Stimulated activated CD4-positive, alpha-beta T cell treated with anti-CD3 and anti-CD28 coated beads, Interleukin-12 subunit alpha, Interleukin-12 subunit beta, amount 100 ng/mL, for 24 hours (primary cell): ENCODE data around the gene EFHC1.

ENCODE experiments used
- DNase-seq, 2 experiments: peaks; one replicate each; pipeline ENCODE4 v3.0.0-alpha.2; 2020; ENCODE audit warnings: low read depth in 2 of 2

The EFHC1 gene

GRCh38 chr6:52538252-52538900, 118.2 kb downstream of the EFHC1 start:
- DNase-seq = no peak

- no peak for DNase-seq
Measured at GRCh38 chr6:52538901-52539354, 118.8 kb downstream of the EFHC1 start.

GRCh38 chr6:52539607-52540006, 119.5 kb downstream of the EFHC1 start:
- no peak for DNase-seq

- DNase-seq = no peak
Measured at GRCh38 chr6:52540286-52540902, 120.3 kb downstream of the EFHC1 start.

GRCh38 chr6:52541135-52541534, 121.0 kb downstream of the EFHC1 start:
- DNase-seq = no peak

- DNase-seq = no peak
Measured at GRCh38 chr6:52543262-52543661, 123.1 kb downstream of the EFHC1 start.

GRCh38 chr6:52543729-52544601, 123.8 kb downstream of the EFHC1 start:
- DNase-seq = no peak

GRCh38 chr6:52544602-52545405, 124.7 kb downstream of the EFHC1 start:
- DNase-seq = no peak

GRCh38 chr6:52545406-52546119, 125.4 kb downstream of the EFHC1 start:
- no peak for DNase-seq

GRCh38 chr6:52546192-52546591, 126.0 kb downstream of the EFHC1 start:
- DNase-seq = no peak

GRCh38 chr6:52546678-52547077, 126.5 kb downstream of the EFHC1 start:
- no peak for DNase-seq

- DNase-seq = no peak
Measured at GRCh38 chr6:52547647-52548352, 127.7 kb downstream of the EFHC1 start.

- DNase-seq = no peak
Measured at GRCh38 chr6:52548353-52548713, 128.2 kb downstream of the EFHC1 start.

- no peak for DNase-seq
Measured at GRCh38 chr6:52548999-52549398, 128.9 kb downstream of the EFHC1 start.

- no peak for DNase-seq
Measured at GRCh38 chr6:52549428-52549827, 129.3 kb downstream of the EFHC1 start.

- DNase-seq = no peak
Measured at GRCh38 chr6:52550014-52550575, 130.0 kb downstream of the EFHC1 start.

- no peak for DNase-seq
Measured at GRCh38 chr6:52550870-52551269, 130.7 kb downstream of the EFHC1 start.

GRCh38 chr6:52551483-52552277, 131.5 kb downstream of the EFHC1 start:
- DNase-seq = no peak

- no peak for DNase-seq
Measured at GRCh38 chr6:52552278-52552643, 132.1 kb downstream of the EFHC1 start.

GRCh38 chr6:52553158-52553557, 133.0 kb downstream of the EFHC1 start:
- no peak for DNase-seq
